ENCODE measurements around the gene TANK. TPM values are rescaled to one million over a fixed set of nuclear protein-coding genes. Genes with fewer than 3 reads are reported as not detected.

Gene TANK
- total and polyA plus RNA-seq, 8 donors, result 12.2 to 140 (median 46.1) TPM

DNA sequence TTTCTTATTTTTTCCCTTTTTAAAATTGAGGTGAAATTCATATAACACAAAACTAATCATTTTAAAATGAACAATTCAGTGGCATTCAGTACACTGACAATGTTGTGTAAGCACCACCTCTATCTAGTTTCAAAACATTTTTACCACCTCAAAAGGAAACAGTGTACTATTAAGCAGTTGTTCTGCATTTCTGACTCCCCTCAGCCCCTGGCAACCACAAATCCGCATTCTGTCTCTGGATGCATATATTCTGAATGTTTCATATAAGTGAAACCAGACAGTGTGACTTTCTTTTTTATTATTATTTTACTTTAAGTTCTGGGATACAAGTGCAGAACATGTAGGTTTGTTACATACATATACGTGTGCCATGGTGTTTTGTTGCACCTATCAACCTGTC is 19.2 kb upstream of the TANK start:
- DNase-seq, result no peak
- WGBS, 5 donors, result 74 to 91% (median 80%) methylated on average over 2 of the region's 2 CpGs
- no peaks in the 10 kb centered on the region for H3K27me3 ChIP-seq
- no peak overlapping the region for H3K27ac ChIP-seq
- H3K9me3 ChIP-seq, result no peaks in the 10 kb centered on the region
- H3K36me3 ChIP-seq, result no peaks in the 10 kb centered on the region
- TF ChIP-seq POLR2AphosphoS5 (IDR thresholded peaks at IDR 0.05) (no peak), POLR2A (IDR thresholded peaks at IDR 0.05) (no peak), EP300 (IDR thresholded peaks at IDR 0.05) (no peak)
- TF ChIP-seq, protein P1, sequence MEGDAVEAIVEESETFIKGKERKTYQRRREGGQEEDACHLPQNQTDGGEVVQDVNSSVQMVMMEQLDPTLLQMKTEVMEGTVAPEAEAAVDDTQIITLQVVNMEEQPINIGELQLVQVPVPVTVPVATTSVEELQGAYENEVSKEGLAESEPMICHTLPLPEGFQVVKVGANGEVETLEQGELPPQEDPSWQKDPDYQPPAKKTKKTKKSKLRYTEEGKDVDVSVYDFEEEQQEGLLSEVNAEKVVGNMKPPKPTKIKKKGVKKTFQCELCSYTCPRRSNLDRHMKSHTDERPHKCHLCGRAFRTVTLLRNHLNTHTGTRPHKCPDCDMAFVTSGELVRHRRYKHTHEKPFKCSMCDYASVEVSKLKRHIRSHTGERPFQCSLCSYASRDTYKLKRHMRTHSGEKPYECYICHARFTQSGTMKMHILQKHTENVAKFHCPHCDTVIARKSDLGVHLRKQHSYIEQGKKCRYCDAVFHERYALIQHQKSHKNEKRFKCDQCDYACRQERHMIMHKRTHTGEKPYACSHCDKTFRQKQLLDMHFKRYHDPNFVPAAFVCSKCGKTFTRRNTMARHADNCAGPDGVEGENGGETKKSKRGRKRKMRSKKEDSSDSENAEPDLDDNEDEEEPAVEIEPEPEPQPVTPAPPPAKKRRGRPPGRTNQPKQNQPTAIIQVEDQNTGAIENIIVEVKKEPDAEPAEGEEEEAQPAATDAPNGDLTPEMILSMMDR (IDR thresholded peaks at IDR 0.05), result no peak
- no peak overlapping the region for H3K4me3 ChIP-seq
- peaks cover 0 to 36% (median 14%) of the 10 kb centered on the region in 4 donors for H3K4me1 ChIP-seq
- intact Hi-C loops (cut with DNase I; ENCODE audit: low total_unique reads), result no loop called here

DNA sequence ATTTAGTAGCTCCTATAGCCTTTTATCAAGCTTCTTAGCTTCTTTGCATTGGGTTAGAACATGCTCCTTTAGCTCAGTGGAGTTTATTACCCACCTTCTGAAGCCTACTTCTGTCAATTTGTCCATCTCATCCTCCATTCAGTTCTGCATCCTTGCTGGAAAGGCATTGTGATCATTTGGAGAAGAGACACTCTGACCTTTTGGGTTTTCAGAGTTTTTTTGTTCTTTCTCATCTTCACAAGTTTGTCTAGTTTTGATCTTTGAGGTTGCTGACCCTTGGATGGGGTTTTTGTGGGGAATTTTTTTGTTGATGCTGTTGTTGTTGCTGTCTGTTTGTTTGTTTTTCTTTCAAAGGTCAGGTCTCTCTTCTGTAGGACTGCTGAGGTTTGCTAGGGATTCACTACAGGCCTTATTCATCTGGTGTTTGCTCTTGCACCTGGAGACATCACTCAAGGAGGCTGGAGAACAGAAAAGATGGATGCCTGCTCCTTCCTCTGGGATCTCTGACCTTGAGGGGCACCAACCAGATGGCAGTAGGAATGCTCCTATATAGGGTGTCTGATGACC is 13.9 kb upstream of the TANK start:
- Histone ChIP-seq H3K4me3 (no peak overlapping the region), H3K4me1 (no peaks in the 10 kb centered on the region), H3K27me3 (no peaks in the 10 kb centered on the region), H3K27ac (no peak overlapping the region), H3K36me3 (no peaks in the 10 kb centered on the region), H3K9me3 (peaks cover 6 to 32% (median 19%) of the 10 kb centered on the region in 4 donors)
- intact Hi-C loops (cut with DNase I; ENCODE audit: low total_unique reads), result no loop called here
- TF ChIP-seq POLR2AphosphoS5 (IDR thresholded peaks at IDR 0.05), result no peak
- TF ChIP-seq, protein P1 (IDR thresholded peaks at IDR 0.05), result no peak
- TF ChIP-seq EP300 (IDR thresholded peaks at IDR 0.05), result no peak
- no peak for TF ChIP-seq POLR2A (IDR thresholded peaks at IDR 0.05)
- no peak for DNase-seq

DNA sequence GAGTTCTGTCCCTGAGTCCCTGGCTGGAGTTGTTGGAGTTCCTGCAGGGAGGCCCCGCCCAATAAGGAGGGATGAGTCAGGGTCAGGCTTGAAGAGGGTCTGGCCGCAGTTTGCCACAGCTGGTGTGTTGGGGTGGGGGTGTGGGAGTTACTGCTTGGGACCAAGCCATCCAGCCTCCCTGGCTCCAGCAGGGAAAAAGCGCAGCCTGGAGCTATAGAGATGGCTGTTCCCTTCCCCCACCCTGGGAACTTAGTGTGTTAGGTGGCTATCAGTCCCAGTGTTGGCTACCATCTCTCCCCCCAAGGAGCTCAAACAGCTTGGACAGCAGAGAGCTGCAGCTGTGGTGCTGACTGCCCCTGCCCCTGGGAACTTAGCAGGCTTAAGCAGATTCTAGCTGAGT is 13.2 kb upstream of the TANK start:
- DNase-seq, result no peak

DNA sequence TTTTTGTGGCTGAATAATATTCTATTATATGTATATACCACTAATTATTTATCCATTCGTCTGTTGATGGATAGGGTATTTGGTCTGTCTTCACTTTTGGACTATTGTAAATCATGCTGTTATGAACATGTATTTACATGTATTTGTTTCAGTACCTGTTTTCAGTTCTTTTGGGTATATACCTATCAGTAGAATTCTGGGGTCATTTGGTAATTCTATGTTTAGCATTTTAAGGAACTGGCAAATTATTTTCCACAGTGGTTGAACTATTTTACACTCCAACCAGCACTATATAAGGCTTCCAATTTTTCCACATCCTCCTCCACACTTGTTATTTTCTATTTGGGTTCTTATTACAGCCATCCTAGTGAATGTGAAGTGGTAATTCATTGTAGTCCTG is 12.4 kb upstream of the TANK start:
- WGBS, 5 donors, result 90 to 97% (median 93%) methylated on average over 1 of the region's 1 CpG
- no peaks in the 10 kb centered on the region for H3K4me1 ChIP-seq
- intact Hi-C loops (cut with DNase I; ENCODE audit: low total_unique reads), result no loop called here
- peaks cover 6 to 37% (median 24%) of the 10 kb centered on the region in 4 donors for H3K9me3 ChIP-seq
- no peaks in the 10 kb centered on the region for H3K27me3 ChIP-seq
- no peak overlapping the region for H3K4me3 ChIP-seq
- H3K36me3 ChIP-seq, result no peaks in the 10 kb centered on the region
- H3K27ac ChIP-seq, result no peak overlapping the region
- no peak for DNase-seq
- TF ChIP-seq POLR2A (IDR thresholded peaks at IDR 0.05) (no peak), POLR2AphosphoS5 (IDR thresholded peaks at IDR 0.05) (no peak), EP300 (IDR thresholded peaks at IDR 0.05) (no peak)
- TF ChIP-seq, protein P1 (IDR thresholded peaks at IDR 0.05), result no peak

More for the DNA sequence above, 13.2 kb upstream of the TANK start:
- no peak overlapping the region for H3K27ac ChIP-seq
- H3K4me3 ChIP-seq, result no peak overlapping the region
- no peaks in the 10 kb centered on the region for H3K36me3 ChIP-seq
- H3K9me3 ChIP-seq, result peaks cover 6 to 37% (median 21%) of the 10 kb centered on the region in 4 donors
- H3K27me3 ChIP-seq, result no peaks in the 10 kb centered on the region
- WGBS, 5 donors, result 66 to 90% (median 85%) methylated on average over 3 of the region's 3 CpGs
- intact Hi-C loops (cut with DNase I; ENCODE audit: low total_unique reads), result no loop called here
- TF ChIP-seq POLR2A (IDR thresholded peaks at IDR 0.05), result no peak
- TF ChIP-seq POLR2AphosphoS5 (IDR thresholded peaks at IDR 0.05), result no peak
- TF ChIP-seq, protein P1 (IDR thresholded peaks at IDR 0.05), result no peak
- no peak for TF ChIP-seq EP300 (IDR thresholded peaks at IDR 0.05)
- no peaks in the 10 kb centered on the region for H3K4me1 ChIP-seq

Data from stomach (tissue), 9 donors.